CD4-positive, alpha-beta T cell treated with Interleukin-10 for 1 hour (primary cell): ENCODE data around the gene TMEM231.
"Not testable (repeated sequence)": the region's sequence is repeated elsewhere in the genome, so short reads cannot be mapped to it uniquely, and the experiment has no call there.

Source experiments
- DNase-seq: peaks from one replicate; pipeline ENCODE4 v3.0.0-alpha.2; 2020

Gene TMEM231

GRCh38 chr16:75566040-75566757, 10.1 kb upstream of the TMEM231 start, which contains the start of gene GABARAPL2:
TSS of gene GABARAPL2 (plus strand) at chr16:75566379. CDS start at chr16:75566487, 108 bp downstream.
- DNase-seq: peak; percentile 93

- DNase-seq: no peak
Measured at GRCh38 chr16:75565640-75566039, 9.6 kb upstream of the TMEM231 start.

GRCh38 chr16:75559564-75560372, 3.7 kb upstream of the TMEM231 start:
- DNase-seq: no peak

GRCh38 chr16:75558846-75559401, 2.9 kb upstream of the TMEM231 start:
- DNase-seq: no peak

- DNase-seq: no peak
Measured at GRCh38 chr16:75556431-75556950, 439 bp upstream of the TMEM231 start.

- DNase-seq: no peak
Measured at GRCh38 chr16:75555213-75555706, 792 bp downstream of the TMEM231 start.

- no peak for DNase-seq
Measured at GRCh38 chr16:75552951-75553350, 3.1 kb downstream of the TMEM231 start.

GRCh38 chr16:75550211-75550662, 5.8 kb downstream of the TMEM231 start:
- DNase-seq: peak; percentile 58

- not testable (repeated sequence) for DNase-seq
Measured at GRCh38 chr16:75548456-75548855, 7.6 kb downstream of the TMEM231 start.

- DNase-seq: no peak
Measured at GRCh38 chr16:75546293-75546692, 9.8 kb downstream of the TMEM231 start.

- not testable (repeated sequence) for DNase-seq
Measured at GRCh38 chr16:75545879-75546278, 10.2 kb downstream of the TMEM231 start.

GRCh38 chr16:75542462-75542861, 13.6 kb downstream of the TMEM231 start:
- not testable (repeated sequence) for DNase-seq

GRCh38 chr16:75541236-75541635, 14.8 kb downstream of the TMEM231 start:
- DNase-seq: no peak

- not testable (repeated sequence) for DNase-seq
Measured at GRCh38 chr16:75538882-75539565, 17.0 kb downstream of the TMEM231 start.

GRCh38 chr16:75537776-75538175, 18.3 kb downstream of the TMEM231 start:
- no peak for DNase-seq

GRCh38 chr16:75535901-75536300, 20.2 kb downstream of the TMEM231 start, which contains the start of gene CHST5:
TSS of gene CHST5 (minus strand) at chr16:75536108. CDS start at chr16:75530384, 5,724 bp downstream.
- DNase-seq: no peak

- no peak for DNase-seq
Measured at GRCh38 chr16:75535211-75535843, 20.7 kb downstream of the TMEM231 start.

- no peak for DNase-seq
Measured at GRCh38 chr16:75534560-75535205, 21.4 kb downstream of the TMEM231 start.

- DNase-seq: no peak
Measured at GRCh38 chr16:75532791-75533190, 23.3 kb downstream of the TMEM231 start.

GRCh38 chr16:75532142-75532765, 23.8 kb downstream of the TMEM231 start:
- no peak for DNase-seq

- DNase-seq: no peak
Measured at GRCh38 chr16:75529959-75530358, 26.1 kb downstream of the TMEM231 start.
